Omental fat pad (tissue), 4 donors: ENCODE results near the gene TTPAL. TPM values are rescaled to one million over a fixed set of nuclear protein-coding genes. Genes with fewer than 3 reads are reported as not detected.

Experiments used
- ATAC-seq: fragments of 150-250 bp; one replicate; pipeline ENCODE4 v1.9.1; 2016; ENCODE audit warnings: mild to moderate bottlenecking, moderate library complexity; ENCODE audit not compliant: low FRiP score
- DNase-seq: peaks from one replicate; pipeline ENCODE4 v3.0.0-alpha.2; 2019; ENCODE audit warnings: low spot score
- CTCF ChIP-seq, 3 donors: fragments of 450-650 bp; IDR thresholded peaks; one replicate each; pipeline ENCODE4 v1.5.1; 2016 to 2017; ENCODE audit warnings: antibody characterized with exemption in 3 of 3, mild to moderate bottlenecking in 3 of 3, moderate library complexity in 2 of 3
- total RNA-seq, 4 donors: library from RNA; depleted of rRNA; stranded (reverse); fragments of >200 nt; gene quantifications; one replicate each; pipeline ENCODE4 v1.1.0, GENCODE V29; 2016

The TTPAL gene
- total RNA-seq = 10 to 100 TPM; 14.5 to 40.8 (median 23.6) TPM

- DNase-seq (peak; percentile 69), ATAC-seq (peak; percentile 91)
- TF ChIP-seq CTCF (IDR thresholded peaks at IDR 0.05) = no peak
Observed at GRCh38 chr20:44475694-44476560, at the start of gene TTPAL. Gene TTPAL (plus strand): TSS chr20:44475874. CDS start chr20:44480000, 4,126 bp downstream.

- DNase-seq = no peak
- no peak for TF ChIP-seq CTCF (IDR thresholded peaks at IDR 0.05)
Observed at GRCh38 chr20:44425923-44426322, 49.8 kb upstream of the TTPAL start.

GRCh38 chr20:44426879-44427790 lies 48.5 kb upstream of the TTPAL start:
- DNase-seq (no peak), ATAC-seq (no peak)
- no peak for TF ChIP-seq CTCF (IDR thresholded peaks at IDR 0.05)

More at GRCh38 chr20:44425923-44426322, 49.8 kb upstream of the TTPAL start:
- no peak for ATAC-seq

GRCh38 chr20:44427804-44428173 lies 47.9 kb upstream of the TTPAL start:
- DNase-seq = no peak
- ATAC-seq = no peak
- TF ChIP-seq CTCF (IDR thresholded peaks at IDR 0.05) = no peak

- no peak for ATAC-seq
- TF ChIP-seq CTCF (IDR thresholded peaks at IDR 0.05) = no peak
- no peak for DNase-seq
Observed at GRCh38 chr20:44428174-44429016, 47.3 kb upstream of the TTPAL start.

- ATAC-seq = no peak
- no peak for DNase-seq
- no peak for TF ChIP-seq CTCF (IDR thresholded peaks at IDR 0.05)
Observed at GRCh38 chr20:44429017-44429339, 46.7 kb upstream of the TTPAL start.
